ENCODE data around the gene TOP2A.
A peak's percentile ranks its signal among the peaks of the same experiment; 100 is the strongest.
"Not testable (repeated sequence)": the region's sequence is repeated elsewhere in the genome, so short reads cannot be mapped to it uniquely, and the experiment has no call there.

Gene TOP2A

GRCh38 chr17:40382251-40382650, 35.4 kb downstream of the TOP2A start:
- no peak for DNase-seq (ENCODE audit: low read depth in 2 of 3, low spot score in 2 of 3)

- DNase-seq (ENCODE audit: low read depth in 2 of 3, low spot score in 2 of 3): no peak
These were observed 38.7 kb downstream of the TOP2A start for GRCh38 chr17:40378966-40379365.

GRCh38 chr17:40377832-40378231, 39.9 kb downstream of the TOP2A start:
- DNase-seq (ENCODE audit: low read depth in 2 of 3, low spot score in 2 of 3): no peak

GRCh38 chr17:40376541-40376940, 41.2 kb downstream of the TOP2A start:
- DNase-seq (ENCODE audit: low read depth in 2 of 3, low spot score in 2 of 3): not testable (repeated sequence)

GRCh38 chr17:40375786-40376185, 41.9 kb downstream of the TOP2A start:
- not testable (repeated sequence) for DNase-seq (ENCODE audit: low read depth in 2 of 3, low spot score in 2 of 3)

GRCh38 chr17:40374821-40375498, 42.7 kb downstream of the TOP2A start:
- DNase-seq (ENCODE audit: low read depth in 2 of 3, low spot score in 2 of 3): no peak

- DNase-seq (ENCODE audit: low read depth in 2 of 3, low spot score in 2 of 3): no peak
These were observed 43.7 kb downstream of the TOP2A start for GRCh38 chr17:40373999-40374398.

GRCh38 chr17:40373324-40373723, 44.4 kb downstream of the TOP2A start:
- no peak for DNase-seq (ENCODE audit: low read depth in 2 of 3, low spot score in 2 of 3)

- DNase-seq (ENCODE audit: low read depth in 2 of 3, low spot score in 2 of 3): not testable (repeated sequence)
These were observed 45.1 kb downstream of the TOP2A start for GRCh38 chr17:40372644-40373043.

GRCh38 chr17:40372031-40372430, 45.7 kb downstream of the TOP2A start:
- DNase-seq (ENCODE audit: low read depth in 2 of 3, low spot score in 2 of 3): no peak

- DNase-seq (ENCODE audit: low read depth in 2 of 3, low spot score in 2 of 3): no peak
These were observed 46.3 kb downstream of the TOP2A start for GRCh38 chr17:40371261-40371929.

- DNase-seq (ENCODE audit: low read depth in 2 of 3, low spot score in 2 of 3): no peak
These were observed 47.8 kb downstream of the TOP2A start for GRCh38 chr17:40369923-40370322.

- not testable (repeated sequence) for DNase-seq (ENCODE audit: low read depth in 2 of 3, low spot score in 2 of 3)
These were observed 50.0 kb downstream of the TOP2A start for GRCh38 chr17:40367728-40368127.

- no peak for DNase-seq (ENCODE audit: low read depth in 2 of 3, low spot score in 2 of 3)
These were observed 50.7 kb downstream of the TOP2A start for GRCh38 chr17:40366861-40367518.

- no peak for DNase-seq (ENCODE audit: low read depth in 2 of 3, low spot score in 2 of 3)
These were observed 51.4 kb downstream of the TOP2A start for GRCh38 chr17:40366076-40366860.

GRCh38 chr17:40364906-40365305, 52.8 kb downstream of the TOP2A start:
- DNase-seq (ENCODE audit: low read depth in 2 of 3, low spot score in 2 of 3): no peak

- no peak for DNase-seq (ENCODE audit: low read depth in 2 of 3, low spot score in 2 of 3)
These were observed 53.4 kb downstream of the TOP2A start, which contains the start of gene GJD3 for GRCh38 chr17:40364121-40364861. TSS of gene GJD3 (minus strand) at chr17:40364737. CDS start at chr17:40363815, 922 bp downstream.

GRCh38 chr17:40363111-40363827, 54.4 kb downstream of the TOP2A start:
- DNase-seq (ENCODE audit: low read depth in 2 of 3, low spot score in 2 of 3): no peak

GRCh38 chr17:40362696-40363110, 55.0 kb downstream of the TOP2A start:
- DNase-seq (ENCODE audit: low read depth in 2 of 3, low spot score in 2 of 3): peak; percentile 67 to 69 (median 69)

Measured in activated CD8-positive, alpha-beta memory T cell treated with anti-CD3 and anti-CD28 coated beads for 48 hours (primary cell).